HG02763 (cell line): ENCODE results near the gene LRP1.

ENCODE experiments used
- ATAC-seq: cut with Tn5 transposase; IDR thresholded peaks from one replicate; pipeline ENCODE4 v1.9.1; 2021; ENCODE audit warnings: mild to moderate bottlenecking, moderate library complexity; ENCODE audit not compliant: unreplicated experiment

Gene LRP1

GRCh38 chr12:57133013-57133569 is 4.8 kb downstream of the LRP1 start:
- ATAC-seq: no peak

- no peak for ATAC-seq
Measured at GRCh38 chr12:57133916-57134315, 5.6 kb downstream of the LRP1 start.

- no peak for ATAC-seq
Measured at GRCh38 chr12:57134949-57135348, 6.7 kb downstream of the LRP1 start.

GRCh38 chr12:57135527-57136326 is 7.4 kb downstream of the LRP1 start:
- ATAC-seq: no peak

GRCh38 chr12:57138526-57139272 is 10.4 kb downstream of the LRP1 start:
- ATAC-seq: no peak

- ATAC-seq: no peak
Measured at GRCh38 chr12:57139796-57140649, 11.7 kb downstream of the LRP1 start.

- ATAC-seq: no peak
Measured at GRCh38 chr12:57141249-57141648, 13.0 kb downstream of the LRP1 start.

GRCh38 chr12:57142121-57142520 is 13.8 kb downstream of the LRP1 start:
- no peak for ATAC-seq

- no peak for ATAC-seq
Measured at GRCh38 chr12:57142727-57143126, 14.4 kb downstream of the LRP1 start.

GRCh38 chr12:57143454-57143853 is 15.2 kb downstream of the LRP1 start:
- no peak for ATAC-seq

- ATAC-seq: no peak
Measured at GRCh38 chr12:57145460-57146059, 17.3 kb downstream of the LRP1 start.

- no peak for ATAC-seq
Measured at GRCh38 chr12:57146092-57146491, 17.8 kb downstream of the LRP1 start.

GRCh38 chr12:57146961-57147944 is 19.0 kb downstream of the LRP1 start, which contains the start of gene LRP1-AS:
TSS of gene LRP1-AS (minus strand) at chr12:57147619.
- no peak for ATAC-seq

GRCh38 chr12:57148469-57149244 is 20.4 kb downstream of the LRP1 start:
- ATAC-seq: no peak

- ATAC-seq: no peak
Measured at GRCh38 chr12:57149245-57149900, 21.1 kb downstream of the LRP1 start.

- ATAC-seq: no peak
Measured at GRCh38 chr12:57150400-57151000, 22.2 kb downstream of the LRP1 start.

GRCh38 chr12:57151741-57152630 is 23.7 kb downstream of the LRP1 start:
- no peak for ATAC-seq
